ENCODE measurements around the gene SLC13A3. TPM values are rescaled to one million over a fixed set of nuclear protein-coding genes. Genes with fewer than 3 reads are reported as not detected.

The SLC13A3 gene
- total RNA-seq, 1 donor from 2014 or later: 18.8 TPM

GRCh38 chr20:46696791-46697279, 45.6 kb upstream of the SLC13A3 start:
- Mint-ChIP-seq H3K4me1 (peaks cover 12% of the 10 kb centered on the region), H3K4me3 (no peak overlapping the region), H3K27ac (no peak overlapping the region), H3K27me3 (ENCODE audit: low read depth) (peaks cover 2% of the 10 kb centered on the region), H3K36me3 (no peaks in the 10 kb centered on the region), H3K9me3 (peaks cover 3% of the 10 kb centered on the region)
- TF ChIP-seq CTCF (IDR thresholded peaks at IDR 0.05; ENCODE audit: unreplicated experiment): no peak
- DNase-seq (ENCODE audit: low spot score in 2 of 2, unreplicated experiment in 2 of 2): no peak

GRCh38 chr20:46695892-46696291, 44.6 kb upstream of the SLC13A3 start:
- H3K9me3 Mint-ChIP-seq: peaks cover 9% of the 10 kb centered on the region
- no peak overlapping the region for H3K4me3 Mint-ChIP-seq
- DNase-seq (ENCODE audit: low spot score in 2 of 2, unreplicated experiment in 2 of 2): no peak
- H3K36me3 Mint-ChIP-seq: no peaks in the 10 kb centered on the region
- TF ChIP-seq CTCF (IDR thresholded peaks at IDR 0.05; ENCODE audit: unreplicated experiment): no peak
- H3K27ac Mint-ChIP-seq: peak overlapping the region; percentile 4
- peaks cover 2% of the 10 kb centered on the region for H3K27me3 Mint-ChIP-seq (ENCODE audit: low read depth)
- H3K4me1 Mint-ChIP-seq: peaks cover 12% of the 10 kb centered on the region

GRCh38 chr20:46694484-46694883, 43.2 kb upstream of the SLC13A3 start:
- Mint-ChIP-seq H3K4me3 (no peak overlapping the region), H3K27me3 (ENCODE audit: low read depth) (no peaks in the 10 kb centered on the region)
- no peak for DNase-seq (ENCODE audit: low spot score in 2 of 2, unreplicated experiment in 2 of 2)

GRCh38 chr20:46691196-46691595, 39.9 kb upstream of the SLC13A3 start:
- Mint-ChIP-seq H3K9me3 (peaks cover 9% of the 10 kb centered on the region), H3K27me3 (ENCODE audit: low read depth) (no peaks in the 10 kb centered on the region), H3K4me1 (peaks cover 18% of the 10 kb centered on the region), H3K36me3 (peaks cover 5% of the 10 kb centered on the region), H3K4me3 (no peak overlapping the region), H3K27ac (no peak overlapping the region)
- no peak for DNase-seq (ENCODE audit: low spot score in 2 of 2, unreplicated experiment in 2 of 2)
- no peak for TF ChIP-seq CTCF (IDR thresholded peaks at IDR 0.05; ENCODE audit: unreplicated experiment)

More at GRCh38 chr20:46694484-46694883, 43.2 kb upstream of the SLC13A3 start:
- Mint-ChIP-seq H3K27ac (no peak overlapping the region), H3K9me3 (peaks cover 9% of the 10 kb centered on the region), H3K36me3 (no peaks in the 10 kb centered on the region), H3K4me1 (peaks cover 14% of the 10 kb centered on the region)
- TF ChIP-seq CTCF (IDR thresholded peaks at IDR 0.05; ENCODE audit: unreplicated experiment): no peak

GRCh38 chr20:46690219-46691106, 39.2 kb upstream of the SLC13A3 start:
- H3K4me1 Mint-ChIP-seq: peaks cover 11% of the 10 kb centered on the region
- peaks cover 10% of the 10 kb centered on the region for H3K36me3 Mint-ChIP-seq
- no peak for DNase-seq (ENCODE audit: low spot score in 2 of 2, unreplicated experiment in 2 of 2)
- H3K4me3 Mint-ChIP-seq: peak overlapping the region; percentile 87
- no peak for TF ChIP-seq CTCF (IDR thresholded peaks at IDR 0.05; ENCODE audit: unreplicated experiment)
- peak overlapping the region; percentile 60 for H3K27ac Mint-ChIP-seq
- peaks cover 9% of the 10 kb centered on the region for H3K9me3 Mint-ChIP-seq
- H3K27me3 Mint-ChIP-seq (ENCODE audit: low read depth): no peaks in the 10 kb centered on the region
